ENCODE results near the gene GRIK1.

GRIK1 gene

GRCh38 chr21:29904359-29905282 lies 35.2 kb downstream of the GRIK1 start:
- Histone ChIP-seq H3K79me2 (ENCODE audit: insufficient read depth, low read length) (no peaks in the 10 kb centered on the region), H3K36me3 (ENCODE audit: insufficient read depth, low read length) (no peaks in the 10 kb centered on the region), H3K27me3 (ENCODE audit: insufficient read depth, low read length, poor library complexity, severe bottlenecking) (no peaks in the 10 kb centered on the region), H3K9me3 (ENCODE audit: insufficient read depth, low read depth, low read length) (no peaks in the 10 kb centered on the region), H3K4me3 (ENCODE audit: low read length, poor library complexity, severe bottlenecking) (no peak overlapping the region), H2AFZ (ENCODE audit: low read length) (no peak overlapping the region), H4K20me1 (ENCODE audit: insufficient read depth, low read length, poor library complexity, severe bottlenecking) (no peaks in the 10 kb centered on the region), H3F3A (ENCODE audit: low read depth) (no peaks in the 10 kb centered on the region), H3K4me2 (ENCODE audit: low read depth, low read length, poor library complexity, severe bottlenecking) (no peak overlapping the region), H3K9ac (ENCODE audit: low read depth, low read length, poor library complexity, severe bottlenecking) (no peak overlapping the region), H3K4me1 (ENCODE audit: insufficient read depth, low read length, poor library complexity, severe bottlenecking) (no peaks in the 10 kb centered on the region), H3K9me2 (replicated peaks; ENCODE audit: low read depth, low read length) (no peaks in the 10 kb centered on the region)
- TF ChIP-seq CTCF (conservative IDR thresholded peaks at IDR 0.05; ENCODE audit: low read length) (no peak), EZH2phosphoT487 (IDR thresholded peaks at IDR 0.05; ENCODE audit: borderline replicate concordance) (no peak)

GRCh38 chr21:29896884-29897283 lies 42.9 kb downstream of the GRIK1 start:
- Histone ChIP-seq H3K4me1 (ENCODE audit: insufficient read depth, low read length, poor library complexity, severe bottlenecking) (no peaks in the 10 kb centered on the region), H3F3A (ENCODE audit: low read depth) (no peaks in the 10 kb centered on the region), H2AFZ (ENCODE audit: low read length) (no peak overlapping the region), H3K36me3 (ENCODE audit: insufficient read depth, low read length) (no peaks in the 10 kb centered on the region), H3K27me3 (ENCODE audit: insufficient read depth, low read length, poor library complexity, severe bottlenecking) (no peaks in the 10 kb centered on the region), H3K9me2 (replicated peaks; ENCODE audit: low read depth, low read length) (no peaks in the 10 kb centered on the region), H3K4me2 (ENCODE audit: low read depth, low read length, poor library complexity, severe bottlenecking) (no peak overlapping the region), H3K79me2 (ENCODE audit: insufficient read depth, low read length) (no peaks in the 10 kb centered on the region), H3K9ac (ENCODE audit: low read depth, low read length, poor library complexity, severe bottlenecking) (no peak overlapping the region), H4K20me1 (ENCODE audit: insufficient read depth, low read length, poor library complexity, severe bottlenecking) (no peaks in the 10 kb centered on the region), H3K9me3 (ENCODE audit: insufficient read depth, low read depth, low read length) (no peaks in the 10 kb centered on the region), H3K4me3 (ENCODE audit: low read length, poor library complexity, severe bottlenecking) (no peak overlapping the region)
- TF ChIP-seq EZH2phosphoT487 (IDR thresholded peaks at IDR 0.05; ENCODE audit: borderline replicate concordance) (no peak), CTCF (conservative IDR thresholded peaks at IDR 0.05; ENCODE audit: low read length) (no peak)

- H2AFZ ChIP-seq (ENCODE audit: low read length): no peak overlapping the region
- no peaks in the 10 kb centered on the region for H3K27me3 ChIP-seq (ENCODE audit: insufficient read depth, low read length, poor library complexity, severe bottlenecking)
- no peak overlapping the region for H3K4me2 ChIP-seq (ENCODE audit: low read depth, low read length, poor library complexity, severe bottlenecking)
- H3K4me1 ChIP-seq (ENCODE audit: insufficient read depth, low read length, poor library complexity, severe bottlenecking): no peaks in the 10 kb centered on the region
- no peak overlapping the region for H3K4me3 ChIP-seq (ENCODE audit: low read length, poor library complexity, severe bottlenecking)
- H3F3A ChIP-seq (ENCODE audit: low read depth): no peaks in the 10 kb centered on the region
- no peak for TF ChIP-seq CTCF (conservative IDR thresholded peaks at IDR 0.05; ENCODE audit: low read length)
- no peak for TF ChIP-seq EZH2phosphoT487 (IDR thresholded peaks at IDR 0.05; ENCODE audit: borderline replicate concordance)
- no peaks in the 10 kb centered on the region for H4K20me1 ChIP-seq (ENCODE audit: insufficient read depth, low read length, poor library complexity, severe bottlenecking)
- H3K36me3 ChIP-seq (ENCODE audit: insufficient read depth, low read length): no peaks in the 10 kb centered on the region
- no peaks in the 10 kb centered on the region for H3K9me2 ChIP-seq (replicated peaks; ENCODE audit: low read depth, low read length)
- 0 out of 2 replicates have a peak, but pooled peaks cover 2% of the 10 kb centered on the region for H3K9me3 ChIP-seq (ENCODE audit: insufficient read depth, low read depth, low read length)
- no peak overlapping the region for H3K9ac ChIP-seq (ENCODE audit: low read depth, low read length, poor library complexity, severe bottlenecking)
- H3K79me2 ChIP-seq (ENCODE audit: insufficient read depth, low read length): no peaks in the 10 kb centered on the region
Measured at GRCh38 chr21:29893687-29894086, 46.1 kb downstream of the GRIK1 start.

Data from Loucy (cell line).